CD8-positive, alpha-beta memory T cell (primary cell): ENCODE results near the gene DENND1B. TPM values are rescaled to one million over a fixed set of nuclear protein-coding genes. Genes with fewer than 3 reads are reported as not detected.

Experiments used
- CTCF ChIA-PET: fragments of 350-600 bp; sonication (Branson Sonifier 250); formaldehyde crosslinking; loops from one replicate; lab custom pipeline; 2021; ENCODE audit warnings: antibody characterized with exemption; lab: Charles Lee
- POLR2A ChIA-PET: fragments of 350-600 bp; sonication (Branson Sonifier 250); formaldehyde crosslinking; loops from one replicate; lab custom pipeline; 2021; ENCODE audit warnings: antibody characterized with exemption; lab: Charles Lee
- DNase-seq, 5 donors: peaks; one replicate each; pipeline versions ENCODE4 v3.0.0 to v3.0.0-alpha.2; 2020 to 2022; ENCODE audit warnings: mixed read lengths in 1 of 5
- H3K27ac ChIP-seq: one replicate; pipeline ENCODE4 v1.7.0; 2013; ENCODE audit warnings: low read depth, mild to moderate bottlenecking, low read length, moderate library complexity
- H3K27me3 ChIP-seq: 2 replicates; pipeline ENCODE4 v1.7.0; 2013; ENCODE audit warnings: low read length, mild to moderate bottlenecking; ENCODE audit not compliant: insufficient read depth, poor library complexity, severe bottlenecking
- H3K36me3 ChIP-seq: 2 replicates; pipeline ENCODE4 v1.7.0; 2013; ENCODE audit warnings: mild to moderate bottlenecking, low read length, moderate library complexity; ENCODE audit not compliant: insufficient read depth
- H3K4me1 ChIP-seq: 2 replicates; pipeline ENCODE4 v1.7.0; 2013; ENCODE audit warnings: mild to moderate bottlenecking, low read length, moderate library complexity; ENCODE audit not compliant: insufficient read depth
- H3K4me3 ChIP-seq: 2 replicates; pipeline ENCODE4 v1.7.0; 2013; ENCODE audit warnings: mild to moderate bottlenecking, low read length
- H3K9me3 ChIP-seq: 2 replicates; pipeline ENCODE4 v1.7.0; 2013; ENCODE audit warnings: mild to moderate bottlenecking, low read length
- H3K27ac Mint-ChIP-seq, 8 donors: one replicate each; pipeline ENCODE4 v1.8.0; 2020 to 2021; ENCODE audit warnings: mixed read lengths in 8 of 8, mild to moderate bottlenecking in 6 of 8, inconsistent platforms in 3 of 8, moderate library complexity in 3 of 8
- H3K27me3 Mint-ChIP-seq, 2 donors: one replicate each; pipeline ENCODE4 v1.8.0; 2020 to 2021; ENCODE audit warnings: mixed read lengths in 2 of 2, mild to moderate bottlenecking in 1 of 2, moderate library complexity in 1 of 2
- H3K36me3 Mint-ChIP-seq, 3 donors: one replicate each; pipeline ENCODE4 v1.8.0; 2020 to 2021; ENCODE audit warnings: mixed read lengths in 3 of 3, inconsistent platforms in 1 of 3, mild to moderate bottlenecking in 1 of 3
- H3K4me1 Mint-ChIP-seq, 3 donors: one replicate each; pipeline ENCODE4 v1.8.0; 2020 to 2021; ENCODE audit warnings: mixed read lengths in 3 of 3, inconsistent platforms in 1 of 3, mild to moderate bottlenecking in 1 of 3
- H3K4me3 Mint-ChIP-seq, 7 donors: one replicate each; pipeline ENCODE4 v1.8.0; 2020 to 2021; ENCODE audit warnings: mixed read lengths in 7 of 7, mild to moderate bottlenecking in 6 of 7, moderate library complexity in 4 of 7, inconsistent platforms in 2 of 7
- H3K9me3 Mint-ChIP-seq, 5 donors: one replicate each; pipeline ENCODE4 v1.8.0; 2020 to 2022; ENCODE audit warnings: mixed read lengths in 5 of 5, mild to moderate bottlenecking in 3 of 5, moderate library complexity in 2 of 5, inconsistent platforms in 1 of 5
- polyA plus RNA-seq: library from polyadenylated mRNA; unstranded; fragments of 300-500 nt; fragmentation: Illumina TruSeq; gene quantifications from one replicate; pipeline ENCODE4 v1.2.3, GENCODE V29; 2021
- total RNA-seq, 2 experiments: library from RNA; stranded (reverse); gene quantifications; one replicate each; pipeline ENCODE4 v1.2.3, GENCODE V29; 2021

The DENND1B gene
- total and polyA plus RNA-seq, 3 experiments from 2014 or later = 10.6 to 14.8 (median 12.0) TPM

DNA sequence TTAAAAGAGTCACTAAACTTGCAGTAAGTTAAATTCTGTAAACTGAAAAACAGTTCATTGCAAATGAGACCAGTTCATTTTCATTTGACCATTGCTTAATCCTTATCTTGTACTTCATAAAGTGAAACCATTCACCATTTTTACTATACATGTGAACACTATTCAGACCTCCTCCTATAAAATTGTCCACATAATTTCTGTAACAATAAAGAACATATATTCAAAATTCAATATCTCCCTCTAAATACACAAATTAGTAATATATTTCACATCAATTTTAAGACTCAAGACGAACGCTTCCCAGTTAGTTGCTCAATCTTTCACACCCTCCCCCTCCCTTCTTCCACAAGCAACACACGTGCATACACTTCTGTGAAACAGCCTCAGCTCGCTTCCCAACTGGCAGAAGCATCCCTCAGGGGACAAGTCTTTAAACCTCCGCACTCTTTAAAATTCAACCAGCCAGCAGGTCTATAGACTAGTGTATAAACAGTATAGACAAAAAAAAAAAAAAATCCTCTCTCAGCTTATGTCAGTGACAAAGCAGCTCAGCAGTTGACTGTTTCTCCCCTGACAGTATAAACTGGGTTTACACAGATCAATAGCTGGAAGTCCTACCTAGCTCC lies 99.6 kb downstream of the DENND1B start:
- POLR2A ChIA-PET = interaction anchor here (0.6 kb wide), 1 partner anchor 492 kb away, joined by 4 read pairs; no protein-coding TSS in a partner anchor
- Mint-ChIP-seq H3K36me3 (peaks cover 0 to 3% (median under 1%) of the 10 kb centered on the region in 3 donors), H3K4me3 (peak overlapping the region in 2 of 7 donors; percentile 2 to 72), H3K27me3 (no peaks in the 10 kb centered on the region), H3K9me3 (no peaks in the 10 kb centered on the region), H3K4me1 (peaks cover 14 to 54% (median 24%) of the 10 kb centered on the region in 3 donors), H3K27ac (peak overlapping the region in 2 of 8 donors; percentile 2 to 68)
- no peak for DNase-seq
- Histone ChIP-seq H3K4me3 (no peak overlapping the region), H3K36me3 (no peaks in the 10 kb centered on the region), H3K9me3 (no peaks in the 10 kb centered on the region), H3K27ac (no peak overlapping the region), H3K4me1 (no peaks in the 10 kb centered on the region), H3K27me3 (no peaks in the 10 kb centered on the region)
- CTCF ChIA-PET = no interaction called here

DNA sequence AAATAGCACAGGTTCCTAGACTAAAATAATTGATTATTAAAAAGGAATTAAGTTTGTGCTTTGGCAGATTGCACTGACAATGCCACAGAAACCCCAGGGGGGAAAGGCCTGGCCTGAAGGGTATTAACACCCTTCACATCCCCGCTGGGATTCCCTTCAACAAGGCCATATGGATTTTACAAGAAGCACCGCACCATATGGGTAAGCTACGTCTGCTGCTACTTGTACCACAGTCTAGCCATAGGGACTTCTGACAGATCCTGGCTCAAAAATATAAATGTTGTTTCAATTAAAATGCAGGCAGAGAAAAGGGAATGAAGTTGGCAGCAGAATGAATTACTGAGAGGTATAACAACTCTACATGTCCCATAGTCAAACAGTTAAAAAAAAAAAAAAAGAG lies 101.0 kb downstream of the DENND1B start:
- POLR2A ChIA-PET = no interaction called here

DNA sequence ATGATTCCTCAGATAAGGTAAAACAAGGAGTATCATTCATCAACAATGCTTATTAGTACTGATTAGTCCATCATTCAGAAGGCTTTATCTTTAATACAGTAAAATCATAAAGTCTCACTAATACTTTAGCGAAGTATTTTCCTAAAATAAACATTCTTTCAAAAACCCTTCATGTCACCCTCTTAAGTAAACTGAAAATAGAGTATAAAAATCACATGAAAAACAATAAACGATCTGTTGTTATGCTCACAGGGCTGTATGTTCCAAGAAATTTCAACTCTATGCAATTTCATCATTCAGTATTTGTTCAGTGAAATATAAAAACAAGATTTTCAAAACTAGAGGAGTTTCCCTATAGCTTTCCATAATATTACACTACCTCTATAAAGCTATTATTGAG lies 102.0 kb downstream of the DENND1B start:
- POLR2A ChIA-PET = no interaction called here
- Mint-ChIP-seq H3K27ac (no peak overlapping the region), H3K4me3 (no peak overlapping the region), H3K27me3 (no peaks in the 10 kb centered on the region), H3K4me1 (peaks cover 14 to 51% (median 24%) of the 10 kb centered on the region in 3 donors), H3K9me3 (no peaks in the 10 kb centered on the region), H3K36me3 (peaks cover 0 to 3% (median 2%) of the 10 kb centered on the region in 3 donors)
- no peaks in the 10 kb centered on the region for H3K27me3 ChIP-seq
- no peaks in the 10 kb centered on the region for H3K9me3 ChIP-seq
- no peak for DNase-seq
- H3K27ac ChIP-seq = no peak overlapping the region
- CTCF ChIA-PET = no interaction called here
- H3K4me3 ChIP-seq = no peak overlapping the region
- no peaks in the 10 kb centered on the region for H3K4me1 ChIP-seq
- no peaks in the 10 kb centered on the region for H3K36me3 ChIP-seq

More for the DNA sequence above, 101.0 kb downstream of the DENND1B start:
- Histone ChIP-seq H3K36me3 (no peaks in the 10 kb centered on the region), H3K27ac (no peak overlapping the region), H3K27me3 (no peaks in the 10 kb centered on the region), H3K4me3 (no peak overlapping the region), H3K9me3 (no peaks in the 10 kb centered on the region), H3K4me1 (no peaks in the 10 kb centered on the region)
- H3K9me3 Mint-ChIP-seq = no peaks in the 10 kb centered on the region
- H3K27ac Mint-ChIP-seq = no peak overlapping the region
- H3K4me1 Mint-ChIP-seq = peaks cover 14 to 57% (median 24%) of the 10 kb centered on the region in 3 donors
- no peaks in the 10 kb centered on the region for H3K27me3 Mint-ChIP-seq
- CTCF ChIA-PET = no interaction called here
- H3K4me3 Mint-ChIP-seq = no peak overlapping the region
- H3K36me3 Mint-ChIP-seq = peaks cover 0 to 3% (median 2%) of the 10 kb centered on the region in 3 donors
- DNase-seq = no peak

DNA sequence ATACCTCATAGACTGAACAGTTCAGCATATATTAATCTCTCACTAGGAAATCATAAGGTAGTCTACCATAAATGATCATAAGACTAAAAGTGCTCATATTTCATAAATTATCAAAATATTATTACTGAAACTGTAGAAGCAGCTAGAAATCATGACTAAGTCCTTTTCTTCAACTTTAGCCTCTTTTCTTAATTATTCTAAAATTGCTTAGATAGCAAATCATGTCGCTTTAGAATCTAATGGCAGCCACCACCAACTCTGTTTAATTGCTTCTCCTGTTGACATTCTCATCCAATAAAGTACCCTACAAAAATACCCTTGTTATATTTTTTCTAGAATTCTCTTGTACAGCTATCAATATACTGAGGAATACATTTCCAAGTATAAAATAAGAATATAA lies 102.9 kb downstream of the DENND1B start:
- Histone ChIP-seq H3K36me3 (no peaks in the 10 kb centered on the region), H3K4me1 (no peaks in the 10 kb centered on the region), H3K4me3 (no peak overlapping the region), H3K27me3 (no peaks in the 10 kb centered on the region), H3K9me3 (no peaks in the 10 kb centered on the region), H3K27ac (no peak overlapping the region)
- POLR2A ChIA-PET = no interaction called here
- Mint-ChIP-seq H3K27me3 (no peaks in the 10 kb centered on the region), H3K4me3 (no peak overlapping the region), H3K9me3 (no peaks in the 10 kb centered on the region), H3K4me1 (peaks cover 12 to 44% (median 18%) of the 10 kb centered on the region in 3 donors), H3K27ac (no peak overlapping the region), H3K36me3 (peaks cover 0 to 3% (median 2%) of the 10 kb centered on the region in 3 donors)
- DNase-seq = no peak
- CTCF ChIA-PET = no interaction called here

DNA sequence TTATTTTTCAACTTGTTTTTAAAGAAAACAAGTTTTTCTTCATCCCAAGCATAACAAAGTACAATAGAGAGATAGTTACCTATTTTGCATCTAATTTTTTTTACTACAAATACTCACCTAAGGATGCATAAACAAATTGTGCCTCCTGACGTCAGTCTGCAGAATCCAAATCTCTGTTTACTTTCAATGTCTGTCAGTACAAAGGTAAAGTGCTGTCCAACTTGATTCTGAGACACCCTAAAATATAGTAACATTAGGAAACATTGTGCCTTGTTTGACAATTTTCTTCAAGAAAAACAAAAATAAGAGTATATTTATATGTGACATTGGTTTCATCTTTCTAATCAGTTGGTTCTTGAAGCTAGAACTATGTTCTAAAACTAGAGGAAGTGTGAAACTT lies 103.4 kb downstream of the DENND1B start:
- no peaks in the 10 kb centered on the region for H3K9me3 Mint-ChIP-seq
- H3K27ac Mint-ChIP-seq = no peak overlapping the region
- no peaks in the 10 kb centered on the region for H3K4me1 ChIP-seq
- H3K36me3 ChIP-seq = no peaks in the 10 kb centered on the region
- DNase-seq = no peak
- H3K4me3 Mint-ChIP-seq = no peak overlapping the region
- peaks cover 0 to 3% (median 2%) of the 10 kb centered on the region in 3 donors for H3K36me3 Mint-ChIP-seq
- CTCF ChIA-PET = no interaction called here
- H3K4me1 Mint-ChIP-seq = peaks cover 8 to 39% (median 14%) of the 10 kb centered on the region in 3 donors
- H3K27me3 ChIP-seq = no peaks in the 10 kb centered on the region
- POLR2A ChIA-PET = no interaction called here
- H3K4me3 ChIP-seq = no peak overlapping the region
- no peak overlapping the region for H3K27ac ChIP-seq
- H3K27me3 Mint-ChIP-seq = no peaks in the 10 kb centered on the region
- no peaks in the 10 kb centered on the region for H3K9me3 ChIP-seq

DNA sequence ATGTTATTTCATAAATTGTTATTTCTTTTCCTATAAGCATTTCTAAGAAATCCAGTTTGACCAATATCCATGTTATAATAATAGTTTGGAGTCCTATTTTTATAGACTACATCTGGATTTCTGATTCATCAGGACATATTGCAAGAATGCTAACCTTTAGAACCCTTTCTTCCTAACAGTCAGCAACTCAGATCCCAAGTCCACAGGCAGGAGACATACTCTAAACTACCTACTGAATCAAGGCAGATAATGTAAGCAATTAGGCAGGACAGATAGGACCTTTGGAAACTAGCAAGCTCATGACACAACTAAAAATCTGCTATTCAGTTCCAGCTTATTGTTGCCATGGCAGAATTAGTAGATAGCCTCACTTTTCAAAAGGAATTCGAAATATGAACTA lies 104.1 kb downstream of the DENND1B start:
- Mint-ChIP-seq H3K9me3 (no peaks in the 10 kb centered on the region), H3K27ac (no peak overlapping the region), H3K4me3 (no peak overlapping the region), H3K4me1 (peaks cover 6 to 32% (median 7%) of the 10 kb centered on the region in 3 donors), H3K36me3 (peaks cover 0 to 3% (median 2%) of the 10 kb centered on the region in 3 donors), H3K27me3 (no peaks in the 10 kb centered on the region)
- CTCF ChIA-PET = interaction anchor here (0.6 kb wide), 1 partner anchor 198 kb away, joined by 3 read pairs; no protein-coding TSS in a partner anchor
- no peak for DNase-seq
- Histone ChIP-seq H3K36me3 (no peaks in the 10 kb centered on the region), H3K9me3 (no peaks in the 10 kb centered on the region), H3K27me3 (no peaks in the 10 kb centered on the region), H3K4me1 (no peaks in the 10 kb centered on the region), H3K4me3 (no peak overlapping the region), H3K27ac (no peak overlapping the region)
- POLR2A ChIA-PET = no interaction called here

DNA sequence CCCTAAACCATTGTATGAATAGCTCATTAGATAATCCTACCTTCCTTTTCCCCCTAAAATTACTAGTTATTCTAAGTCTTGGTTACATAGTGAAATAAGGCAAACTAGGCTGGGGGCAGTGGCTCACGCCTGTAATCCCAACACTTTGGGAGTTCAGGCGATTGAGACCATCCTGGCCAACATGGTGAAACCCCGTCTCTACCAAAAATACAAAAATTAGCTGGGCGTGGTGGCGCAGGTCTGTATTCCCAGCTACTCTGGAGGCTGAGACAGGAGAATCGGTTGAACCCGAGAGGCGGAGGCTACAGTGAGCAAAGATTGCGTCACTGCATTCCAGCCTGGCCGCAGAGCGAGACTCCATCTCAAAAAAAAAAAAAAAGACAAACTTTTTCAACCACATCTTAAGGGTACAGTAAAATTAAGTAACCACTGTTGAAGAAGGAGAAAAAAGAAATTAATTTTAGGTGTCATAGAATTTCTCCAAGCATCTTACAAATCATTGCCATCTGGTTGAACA lies 108.5 kb downstream of the DENND1B start:
- peak overlapping the region in 1 of 8 donors; percentile 69 for H3K27ac Mint-ChIP-seq
- H3K9me3 ChIP-seq = no peaks in the 10 kb centered on the region
- H3K9me3 Mint-ChIP-seq = no peaks in the 10 kb centered on the region
- no peak overlapping the region for H3K4me3 Mint-ChIP-seq
- no peaks in the 10 kb centered on the region for H3K4me1 ChIP-seq
- no peak overlapping the region for H3K4me3 ChIP-seq
- no peak for DNase-seq
- peaks cover 0 to 4% (median 0%) of the 10 kb centered on the region in 3 donors for H3K36me3 Mint-ChIP-seq
- H3K27me3 Mint-ChIP-seq = no peaks in the 10 kb centered on the region
- H3K4me1 Mint-ChIP-seq = peaks cover 4 to 22% (median 9%) of the 10 kb centered on the region in 3 donors
- H3K36me3 ChIP-seq = no peaks in the 10 kb centered on the region
- H3K27me3 ChIP-seq = no peaks in the 10 kb centered on the region
- H3K27ac ChIP-seq = no peak overlapping the region
- CTCF ChIA-PET = no interaction called here
- POLR2A ChIA-PET = no interaction called here

DNA sequence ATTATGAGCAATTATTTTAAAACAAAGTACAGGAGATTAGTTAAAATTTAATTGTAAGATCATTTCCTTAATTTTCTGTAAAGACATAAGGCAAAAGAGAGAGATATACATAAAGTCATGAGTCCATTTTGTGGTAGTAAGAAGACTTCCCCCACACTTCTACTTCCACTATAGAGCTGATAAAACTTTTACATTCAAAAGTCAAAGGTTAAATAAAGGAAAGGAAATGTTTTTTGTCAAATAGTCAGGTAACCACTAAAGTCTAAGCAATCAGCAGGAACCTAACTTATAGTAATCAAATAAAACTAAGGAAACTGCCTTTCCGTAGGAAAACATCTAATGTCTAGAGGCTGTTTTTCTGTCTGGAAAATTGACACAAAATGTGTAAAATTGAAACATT lies 110.9 kb downstream of the DENND1B start:
- no peaks in the 10 kb centered on the region for H3K36me3 ChIP-seq
- Mint-ChIP-seq H3K27me3 (no peaks in the 10 kb centered on the region), H3K36me3 (peaks cover 0 to 2% (median 0%) of the 10 kb centered on the region in 3 donors), H3K4me3 (no peak overlapping the region), H3K9me3 (no peaks in the 10 kb centered on the region), H3K4me1 (peaks cover 12 to 33% (median 22%) of the 10 kb centered on the region in 3 donors), H3K27ac (no peak overlapping the region)
- no peaks in the 10 kb centered on the region for H3K9me3 ChIP-seq
- H3K4me3 ChIP-seq = no peak overlapping the region
- DNase-seq = no peak
- H3K4me1 ChIP-seq = peaks cover 4% of the 10 kb centered on the region
- H3K27ac ChIP-seq = no peak overlapping the region
- ChIA-PET POLR2A (no interaction called here), CTCF (no interaction called here)
- H3K27me3 ChIP-seq = no peaks in the 10 kb centered on the region
